Endodermal cell (in vitro differentiated cells): Measurements from ENCODE around the gene SCIN. TPM values are rescaled to one million over a fixed set of nuclear protein-coding genes. Genes with fewer than 3 reads are reported as not detected.
"Not testable (repeated sequence)": the region's sequence is repeated elsewhere in the genome, so short reads cannot be mapped to it uniquely, and the experiment has no call there.

Source experiments
- DNase-seq: peaks from one replicate; pipeline ENCODE4 v3.0.0-alpha.2; 2017
- H3K27ac ChIP-seq: 2 replicates; pipeline ENCODE4 v1.5.1; 2013; ENCODE audit warnings: mild to moderate bottlenecking, low read depth, low read length, moderate library complexity
- H3K27me3 ChIP-seq: 2 replicates; pipeline ENCODE4 v1.6.1; 2013; ENCODE audit warnings: mild to moderate bottlenecking, low read length, moderate library complexity; ENCODE audit not compliant: insufficient read depth, control insufficient read depth, poor library complexity, severe bottlenecking
- H3K36me3 ChIP-seq: 2 replicates; pipeline ENCODE4 v1.7.0; 2013; ENCODE audit warnings: mild to moderate bottlenecking, low read length, moderate library complexity; ENCODE audit not compliant: control insufficient read depth, insufficient read depth
- H3K4me1 ChIP-seq: one replicate; pipeline ENCODE4 v1.7.0; 2013; ENCODE audit warnings: low read length; ENCODE audit not compliant: control insufficient read depth, insufficient read depth
- H3K4me3 ChIP-seq: 2 replicates; pipeline ENCODE4 v1.5.1; 2013; ENCODE audit warnings: mild to moderate bottlenecking, low read length, moderate library complexity
- H3K9ac ChIP-seq: 2 replicates; pipeline ENCODE4 v1.6.1; 2013; ENCODE audit warnings: mild to moderate bottlenecking, low read length, moderate library complexity; ENCODE audit not compliant: poor library complexity, severe bottlenecking; ENCODE audit errors: extremely low read depth
- H3K9me3 ChIP-seq: 2 replicates; pipeline ENCODE4 v1.6.1; 2013; ENCODE audit warnings: mild to moderate bottlenecking, low read length, moderate library complexity; ENCODE audit not compliant: control insufficient read depth
- H3K27ac Mint-ChIP-seq: 2 replicates; pipeline ENCODE4 v1.8.0; 2020; ENCODE audit warnings: mixed read lengths
- H3K27me3 Mint-ChIP-seq: 2 replicates; pipeline ENCODE4 v1.8.0; 2021; ENCODE audit warnings: mild to moderate bottlenecking, mixed read lengths; ENCODE audit not compliant: insufficient read depth
- H3K36me3 Mint-ChIP-seq: 2 replicates; pipeline ENCODE4 v1.8.0; 2020; ENCODE audit warnings: low read depth, mixed read lengths
- H3K4me1 Mint-ChIP-seq: 2 replicates; pipeline ENCODE4 v1.8.0; 2020; ENCODE audit warnings: mixed read lengths
- H3K4me3 Mint-ChIP-seq: 2 replicates; pipeline ENCODE4 v1.8.0; 2020; ENCODE audit warnings: mild to moderate bottlenecking, moderate library complexity, mixed read lengths
- H3K9me3 Mint-ChIP-seq: 2 replicates; pipeline ENCODE4 v1.8.0; 2020; ENCODE audit warnings: mild to moderate bottlenecking, mixed read lengths
- CTCF ChIP-seq: fragments of 200-600 bp; sonication (generic); conservative IDR thresholded peaks from 2 replicates; pipeline ENCODE4 v1.5.0; 2021; ENCODE audit warnings: antibody characterized with exemption, mild to moderate bottlenecking
- WGBS, 2 experiments: methylation state at CpG; one replicate each; pipeline versions ENCODE4 v1.1.5 to v1.1.7; 2013; ENCODE audit warnings: missing lambda C conversion rate in 2 of 2, mixed read lengths in 1 of 2; ENCODE audit not compliant: insufficient coverage in 1 of 2, insufficient read length in 1 of 2; 5-methylcytosine and 5-hydroxymethylcytosine counted together
- total RNA-seq, 2 donors: library from RNA; stranded (reverse); fragmentation: NEBNext Ultra II Directional in 1 of 2; extraction: Animal tissue kit (Norgen Biotek cat#: 25700) in 1 of 2; gene quantifications; 2 replicates in 1 of 2; 3 replicates in 1 of 2; pipeline ENCODE4 v1.2.1, GENCODE V29; 2021

SCIN gene
- total RNA-seq, 2 donors from 2014 or later = 0.15 TPM; not detected in 1

GRCh38 chr7:12655161-12655560 lies 84.6 kb downstream of the SCIN start:
- no peaks in the 10 kb centered on the region for H3K4me1 ChIP-seq
- Mint-ChIP-seq H3K4me1 (peaks cover 6% of the 10 kb centered on the region), H3K9me3 (no peaks in the 10 kb centered on the region), H3K27ac (no peak overlapping the region), H3K4me3 (no peak overlapping the region), H3K27me3 (no peaks in the 10 kb centered on the region), H3K36me3 (peaks cover 5% of the 10 kb centered on the region)
- no peaks in the 10 kb centered on the region for H3K9me3 ChIP-seq
- no CpG with 5 or more reads among the region's 2 CpGs for WGBS, 2 experiments
- TF ChIP-seq CTCF = no peak
- no peak for DNase-seq
- no peaks in the 10 kb centered on the region for H3K36me3 ChIP-seq
- H3K27me3 ChIP-seq = no peaks in the 10 kb centered on the region
- no peak overlapping the region for H3K4me3 ChIP-seq
- no peak overlapping the region for H3K27ac ChIP-seq
- H3K9ac ChIP-seq = no peak overlapping the region

- H3K36me3 Mint-ChIP-seq, H3K27ac ChIP-seq, H3K27me3 Mint-ChIP-seq, H3K9me3 Mint-ChIP-seq, H3K4me1 ChIP-seq, H3K4me3 ChIP-seq, H3K27me3 ChIP-seq, H3K4me1 Mint-ChIP-seq, H3K9ac ChIP-seq, H3K9me3 ChIP-seq, H3K4me3 Mint-ChIP-seq, H3K36me3 ChIP-seq: not testable (repeated sequence)
- DNase-seq = peak; percentile 90
- H3K27ac Mint-ChIP-seq = peak overlapping the region; percentile 80
- WGBS, 2 experiments = 82 to 86% methylated on average over 7 to 8 of the region's 8 CpGs
These were observed 89.9 kb downstream of the SCIN start for GRCh38 chr7:12660423-12660822.

- H3K27ac ChIP-seq, DNase-seq, H3K27me3 Mint-ChIP-seq, H3K9ac ChIP-seq, H3K4me3 Mint-ChIP-seq, H3K36me3 Mint-ChIP-seq, H3K4me3 ChIP-seq, H3K9me3 ChIP-seq, H3K27me3 ChIP-seq, H3K4me1 ChIP-seq, H3K9me3 Mint-ChIP-seq, H3K36me3 ChIP-seq: not testable (repeated sequence)
- Mint-ChIP-seq H3K4me1 (peaks cover 10% of the 10 kb centered on the region), H3K27ac (peak overlapping the region; percentile 52)
- WGBS, 2 experiments = 65 to 72% methylated on average over 3 of the region's 3 CpGs
These were observed 90.5 kb downstream of the SCIN start for GRCh38 chr7:12660986-12661385.

GRCh38 chr7:12661581-12661980 lies 91.1 kb downstream of the SCIN start:
- H3K27ac ChIP-seq = no peak overlapping the region
- no peaks in the 10 kb centered on the region for H3K27me3 ChIP-seq
- H3K4me3 ChIP-seq = no peak overlapping the region
- H3K9me3 Mint-ChIP-seq = no peaks in the 10 kb centered on the region
- no peaks in the 10 kb centered on the region for H3K27me3 Mint-ChIP-seq
- 94 to 100% methylated on average over 2 to 6 of the region's 6 CpGs for WGBS, 2 experiments
- H3K4me1 Mint-ChIP-seq = peaks cover 11% of the 10 kb centered on the region
- no peak overlapping the region for H3K4me3 Mint-ChIP-seq
- H3K9ac ChIP-seq = no peak overlapping the region
- H3K9me3 ChIP-seq = peaks cover 4% of the 10 kb centered on the region
- H3K4me1 ChIP-seq = no peaks in the 10 kb centered on the region
- peaks cover 7% of the 10 kb centered on the region for H3K36me3 Mint-ChIP-seq
- no peaks in the 10 kb centered on the region for H3K36me3 ChIP-seq
- no peak for DNase-seq
- H3K27ac Mint-ChIP-seq = no peak overlapping the region
- no peak for TF ChIP-seq CTCF
